ENCODE data around the gene ITPKB.
"Not testable (repeated sequence)": the region's sequence is repeated elsewhere in the genome, so short reads cannot be mapped to it uniquely, and the experiment has no call there.

The ITPKB gene

DNA sequence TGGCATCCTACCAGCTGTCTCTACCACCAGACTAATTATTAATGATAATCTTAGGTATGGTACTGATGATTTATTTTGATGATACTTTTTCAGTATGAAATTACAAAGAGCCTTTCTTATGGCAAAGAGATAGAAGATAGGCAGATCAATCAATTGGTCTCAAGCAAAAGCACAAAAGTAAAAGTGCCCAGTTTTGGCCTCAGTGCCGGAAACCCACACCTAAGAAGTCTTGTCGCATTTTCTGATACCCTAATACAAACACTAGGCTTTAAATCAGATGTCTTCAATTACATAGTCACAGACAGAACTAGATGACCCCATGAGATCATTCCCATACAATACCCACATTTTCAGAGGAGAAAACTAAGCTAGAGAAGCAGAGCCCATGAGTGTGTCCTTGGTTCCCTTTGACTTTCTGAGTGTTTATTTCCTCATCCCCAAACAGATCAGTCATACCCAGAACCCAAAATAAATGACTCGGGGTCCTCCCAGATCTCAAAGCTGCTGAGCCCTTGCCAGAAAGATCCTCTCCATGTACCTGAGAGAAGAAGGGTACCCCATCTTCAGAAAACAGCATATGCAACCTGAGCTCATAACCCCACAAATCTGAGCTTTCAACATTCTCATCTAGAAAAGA, 7.7 kb downstream of the ITPKB start:
- in situ Hi-C loops (cut with MboI; ENCODE audit: low sequenced_read_pairs), result no loop called here

DNA sequence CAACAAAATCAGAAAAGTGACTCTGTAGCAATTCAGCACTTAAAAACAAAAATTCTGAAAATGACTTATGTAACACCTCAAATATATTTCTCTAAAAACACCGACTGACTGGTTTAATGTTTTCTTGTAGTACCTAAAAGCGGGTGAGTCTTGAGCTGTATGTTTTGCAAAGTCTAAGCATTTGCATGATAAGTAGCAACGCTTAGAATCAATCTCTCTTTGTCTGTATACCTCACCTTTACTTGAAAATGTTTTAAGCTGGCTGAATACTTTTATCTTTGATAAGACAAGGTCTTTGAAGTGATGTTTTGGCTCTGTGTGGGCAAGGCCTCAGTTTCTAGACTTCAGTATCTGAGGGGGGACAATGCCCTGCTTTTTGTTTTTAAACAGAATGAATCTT, 8.2 kb downstream of the ITPKB start:
- in situ Hi-C loops (cut with MboI; ENCODE audit: low sequenced_read_pairs), result no loop called here

GRCh38 chr1:226730071-226730470, 9.0 kb downstream of the ITPKB start:
- in situ Hi-C loops (cut with MboI; ENCODE audit: low sequenced_read_pairs), result no loop called here

DNA sequence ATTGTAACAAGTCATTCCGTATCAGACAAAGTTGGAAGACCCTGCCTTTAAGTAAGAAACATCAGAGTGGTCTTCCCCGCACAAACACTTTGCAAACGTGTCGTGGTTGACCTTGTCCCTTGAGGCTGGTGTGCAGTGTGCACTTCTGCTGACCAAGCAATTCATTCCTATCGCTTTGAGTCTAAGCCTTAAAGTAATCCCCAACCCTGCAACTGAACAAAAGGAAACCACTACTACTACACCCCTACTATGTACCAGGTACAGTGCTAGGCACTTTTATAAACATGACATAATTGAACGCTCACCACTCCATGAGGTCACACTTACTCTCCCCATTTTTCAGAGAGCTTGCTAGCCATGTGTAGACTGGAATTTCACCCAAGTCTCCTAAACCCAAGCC, 10.6 kb downstream of the ITPKB start:
- in situ Hi-C loops (cut with MboI; ENCODE audit: low sequenced_read_pairs), result no loop called here

- in situ Hi-C loops (cut with MboI; ENCODE audit: low sequenced_read_pairs), result no loop called here
These were observed 13.2 kb downstream of the ITPKB start for GRCh38 chr1:226725897-226726267.

DNA sequence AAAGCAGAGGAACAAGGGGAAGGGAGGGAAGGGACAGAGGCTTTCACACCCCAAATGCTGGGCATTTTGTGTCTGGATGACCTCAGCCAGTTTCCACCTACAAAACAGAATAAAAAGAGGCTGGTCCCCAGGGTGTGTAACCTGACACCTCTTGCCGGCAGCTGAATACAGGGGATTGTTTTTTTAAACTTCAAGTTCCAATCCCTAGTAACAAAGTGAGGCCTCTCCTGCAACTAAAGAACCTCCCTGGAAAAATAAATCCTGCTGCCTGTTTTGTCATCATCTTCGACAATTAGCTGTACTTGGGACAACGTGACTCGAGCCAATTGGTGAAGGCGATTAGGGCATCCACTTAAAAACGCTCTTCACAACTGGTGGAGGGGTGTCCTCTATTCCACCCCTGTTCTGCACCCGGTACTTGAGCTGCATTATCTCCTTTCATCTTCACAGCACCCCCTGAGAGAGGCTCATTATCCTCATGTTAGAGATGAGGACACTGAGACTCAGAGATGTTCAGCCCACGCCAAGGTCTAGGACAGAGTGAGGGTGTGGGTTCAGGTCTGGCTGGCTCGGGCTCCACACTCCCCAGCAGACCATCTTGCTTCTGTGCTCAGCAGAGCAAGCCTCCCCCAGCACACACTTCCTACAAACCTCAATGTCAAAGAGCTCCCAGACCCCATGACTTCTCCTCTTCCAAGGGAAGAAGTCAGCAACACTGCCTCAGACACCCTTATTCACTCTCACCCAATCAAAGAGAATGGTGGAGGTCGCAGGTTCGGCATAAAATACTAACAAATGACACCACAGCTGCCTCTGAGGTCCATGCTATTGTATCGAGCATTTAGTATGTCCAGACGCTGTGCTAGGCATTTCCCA, 15.2 kb downstream of the ITPKB start:
- in situ Hi-C loops (cut with MboI; ENCODE audit: low sequenced_read_pairs), result no loop called here

- in situ Hi-C loops (cut with MboI; ENCODE audit: low sequenced_read_pairs), result no loop called here
These were observed 16.0 kb downstream of the ITPKB start for GRCh38 chr1:226722901-226723656.

DNA sequence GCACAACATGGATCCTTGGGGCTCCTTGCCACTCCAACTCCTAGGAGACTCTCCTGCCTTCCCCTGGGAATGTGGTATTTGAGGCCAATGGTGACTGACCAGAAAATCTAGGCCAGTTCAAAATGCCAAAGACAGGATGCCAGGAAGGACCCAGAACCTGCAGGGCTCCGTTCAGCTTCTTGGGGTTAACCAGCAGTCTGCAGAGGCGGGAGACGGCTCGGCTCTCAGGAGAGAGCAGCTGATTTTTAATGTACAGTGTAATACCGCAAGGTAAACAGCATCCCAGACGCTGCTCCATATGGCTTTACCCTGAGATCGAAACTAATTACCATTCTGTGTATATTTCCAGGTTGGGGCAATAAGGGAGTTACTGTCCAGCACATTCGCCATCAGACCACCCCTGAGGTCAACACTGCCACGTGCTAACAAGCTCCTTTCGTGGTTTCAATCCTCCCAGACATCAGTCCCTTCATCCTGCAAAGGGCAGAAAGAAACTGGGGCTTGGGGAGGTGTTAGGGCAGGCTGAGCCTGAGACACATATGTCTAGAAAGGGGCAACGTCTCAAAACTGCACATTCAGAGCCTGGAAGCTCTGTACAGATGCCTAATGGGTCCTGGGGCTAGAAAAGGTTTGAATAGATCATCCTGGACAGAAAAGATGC, 16.7 kb downstream of the ITPKB start:
- in situ Hi-C loops (cut with MboI; ENCODE audit: low sequenced_read_pairs), result no loop called here

DNA sequence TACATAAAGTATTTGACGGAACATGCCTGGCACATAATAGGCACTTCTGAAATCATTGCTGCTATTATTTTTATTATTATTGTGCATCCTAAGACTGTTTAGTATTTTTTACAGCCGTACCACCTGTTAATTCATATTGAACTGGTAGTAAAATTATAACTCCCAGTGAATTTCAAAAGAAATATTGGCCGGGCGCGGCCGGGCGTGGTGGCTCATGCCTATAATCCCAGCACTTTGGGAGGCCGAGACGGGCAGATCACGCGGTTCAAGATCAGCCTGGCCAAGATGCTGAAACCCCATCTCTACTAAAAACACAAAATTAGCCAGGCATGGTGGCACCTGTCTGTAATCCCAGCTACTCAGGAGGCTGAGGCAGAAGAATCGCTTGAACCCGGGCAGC, 18.5 kb downstream of the ITPKB start:
- in situ Hi-C loops (cut with MboI; ENCODE audit: low sequenced_read_pairs), result not testable (repeated sequence)

- in situ Hi-C loops (cut with MboI; ENCODE audit: low sequenced_read_pairs), result no loop called here
These were observed 19.3 kb downstream of the ITPKB start for GRCh38 chr1:226719596-226720387.

- in situ Hi-C loops (cut with MboI; ENCODE audit: low sequenced_read_pairs), result no loop called here
These were observed 21.7 kb downstream of the ITPKB start for GRCh38 chr1:226717256-226717909.

DNA sequence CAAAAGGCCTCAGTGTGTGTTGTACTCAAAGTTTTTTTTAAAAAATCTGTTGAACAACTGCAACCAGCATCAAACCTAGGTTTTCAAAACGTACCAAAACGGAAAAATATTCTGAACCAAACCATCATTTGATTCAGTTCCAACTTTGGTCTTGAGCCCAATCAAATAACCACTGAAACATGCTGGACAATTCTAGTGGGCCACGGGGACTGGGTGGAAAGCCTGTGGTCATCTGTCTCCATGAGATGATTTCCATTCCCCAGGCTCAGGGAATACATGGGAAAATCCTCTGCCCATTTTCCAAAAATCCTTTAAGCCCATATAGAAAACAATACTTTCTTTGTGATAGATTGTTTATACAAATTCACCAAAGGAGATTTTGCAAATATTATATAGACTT, 22.5 kb downstream of the ITPKB start:
- in situ Hi-C loops (cut with MboI; ENCODE audit: low sequenced_read_pairs), result no loop called here

DNA sequence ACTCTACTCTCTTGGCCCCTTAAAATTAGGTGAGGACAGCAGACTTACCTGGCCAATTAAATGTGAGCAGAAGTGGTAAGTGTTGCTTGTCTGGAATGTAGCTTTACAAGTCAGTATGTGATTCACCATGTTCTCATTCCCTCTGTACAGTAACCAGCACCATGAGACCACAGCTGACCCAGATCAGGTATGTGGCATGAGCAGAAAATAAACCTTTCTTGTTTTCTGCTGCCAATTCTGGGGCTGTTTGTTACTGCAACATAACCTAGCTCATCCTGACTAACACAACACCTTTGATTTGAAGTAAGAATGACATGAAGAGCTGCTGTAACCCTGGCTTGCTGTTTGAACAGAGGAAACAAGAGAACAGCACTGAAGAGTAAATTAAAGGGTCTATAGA, 24.9 kb downstream of the ITPKB start:
- in situ Hi-C loops (cut with MboI; ENCODE audit: low sequenced_read_pairs), result no loop called here

DNA sequence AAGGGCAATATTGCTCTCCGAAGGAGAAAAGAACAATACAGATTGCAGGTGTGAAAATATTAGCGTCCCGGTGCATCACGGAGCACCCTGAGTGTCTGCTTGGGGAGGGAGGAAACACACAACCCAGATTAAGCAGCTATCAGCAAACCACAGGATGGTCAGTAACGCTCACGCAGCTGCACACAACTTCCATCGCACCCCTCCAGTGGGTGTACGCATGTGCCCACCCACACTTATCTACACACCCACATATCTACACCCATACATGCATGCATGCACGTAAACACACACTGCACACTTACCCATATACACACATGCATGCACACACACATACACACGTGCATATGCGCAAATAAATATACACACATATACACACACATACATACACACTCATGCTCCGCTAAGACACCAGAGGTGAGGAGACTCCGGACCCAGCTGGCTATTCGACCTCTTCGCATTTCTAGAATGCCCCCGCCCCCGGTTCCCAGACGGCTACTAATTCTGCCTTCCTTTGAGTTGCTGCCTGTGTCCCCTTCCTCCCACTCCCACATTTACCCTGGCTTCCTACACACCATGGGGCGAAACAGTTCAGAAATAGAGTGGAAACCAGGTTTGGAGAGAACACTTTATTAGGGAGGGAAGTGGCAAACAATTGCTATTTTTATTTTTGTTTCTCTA, 26.2 kb downstream of the ITPKB start:
- in situ Hi-C loops (cut with MboI; ENCODE audit: low sequenced_read_pairs), result no loop called here

- in situ Hi-C loops (cut with MboI; ENCODE audit: low sequenced_read_pairs), result no loop called here
These were observed 26.9 kb downstream of the ITPKB start for GRCh38 chr1:226711976-226712741.

- in situ Hi-C loops (cut with MboI; ENCODE audit: low sequenced_read_pairs), result no loop called here
These were observed 28.6 kb downstream of the ITPKB start for GRCh38 chr1:226710501-226710900.

- in situ Hi-C loops (cut with MboI; ENCODE audit: low sequenced_read_pairs), result no loop called here
These were observed 29.1 kb downstream of the ITPKB start for GRCh38 chr1:226709953-226710352.

GRCh38 chr1:226708967-226709396, 30.1 kb downstream of the ITPKB start:
- in situ Hi-C loops (cut with MboI; ENCODE audit: low sequenced_read_pairs), result no loop called here

GRCh38 chr1:226708342-226708780, 30.7 kb downstream of the ITPKB start:
- in situ Hi-C loops (cut with MboI; ENCODE audit: low sequenced_read_pairs), result no loop called here

All from HL-60/S4 treated with phorbol 12-myristate 13-acetate at 8.2 ng/mL for 4 days and 3 days (cell line).